Measurements from ENCODE around the gene LRIG3.

DNA sequence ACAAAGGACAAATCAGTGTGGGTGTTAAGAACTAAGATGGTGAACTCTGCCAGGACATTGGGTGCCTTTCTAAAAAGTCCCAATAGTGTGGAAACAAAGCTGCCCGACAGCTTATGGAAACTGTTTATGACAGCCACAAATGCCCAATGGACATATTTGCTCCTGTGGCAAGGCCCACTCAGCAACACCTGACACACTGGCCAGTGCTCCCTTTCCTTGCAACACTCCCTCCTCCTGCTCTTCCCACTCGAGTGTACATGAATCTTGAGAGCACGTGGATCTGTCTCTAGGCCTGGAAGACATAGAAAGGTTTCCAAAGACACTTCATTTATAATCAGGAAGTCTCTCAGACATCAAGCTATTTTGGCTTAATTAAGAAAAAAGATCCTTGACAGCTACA, 14.2 kb upstream of the LRIG3 start:
- TF ChIP-seq, protein P1, sequence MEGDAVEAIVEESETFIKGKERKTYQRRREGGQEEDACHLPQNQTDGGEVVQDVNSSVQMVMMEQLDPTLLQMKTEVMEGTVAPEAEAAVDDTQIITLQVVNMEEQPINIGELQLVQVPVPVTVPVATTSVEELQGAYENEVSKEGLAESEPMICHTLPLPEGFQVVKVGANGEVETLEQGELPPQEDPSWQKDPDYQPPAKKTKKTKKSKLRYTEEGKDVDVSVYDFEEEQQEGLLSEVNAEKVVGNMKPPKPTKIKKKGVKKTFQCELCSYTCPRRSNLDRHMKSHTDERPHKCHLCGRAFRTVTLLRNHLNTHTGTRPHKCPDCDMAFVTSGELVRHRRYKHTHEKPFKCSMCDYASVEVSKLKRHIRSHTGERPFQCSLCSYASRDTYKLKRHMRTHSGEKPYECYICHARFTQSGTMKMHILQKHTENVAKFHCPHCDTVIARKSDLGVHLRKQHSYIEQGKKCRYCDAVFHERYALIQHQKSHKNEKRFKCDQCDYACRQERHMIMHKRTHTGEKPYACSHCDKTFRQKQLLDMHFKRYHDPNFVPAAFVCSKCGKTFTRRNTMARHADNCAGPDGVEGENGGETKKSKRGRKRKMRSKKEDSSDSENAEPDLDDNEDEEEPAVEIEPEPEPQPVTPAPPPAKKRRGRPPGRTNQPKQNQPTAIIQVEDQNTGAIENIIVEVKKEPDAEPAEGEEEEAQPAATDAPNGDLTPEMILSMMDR (IDR thresholded peaks at IDR 0.05; ENCODE audit: extremely low read depth in 1 of 2, insufficient read depth in 1 of 2, low read depth in 1 of 2, low read length in 2 of 2) = no peak
- TF ChIP-seq POLR2A (IDR thresholded peaks at IDR 0.05; ENCODE audit: low read depth, low read length) (no peak), JUN (IDR thresholded peaks at IDR 0.05; ENCODE audit: borderline replicate concordance, insufficient read depth, insufficient read length, low read depth) (no peak), EZH2 (IDR thresholded peaks at IDR 0.05; ENCODE audit: borderline replicate concordance, low read depth, low read length, severe bottlenecking) (no peak), FOS (IDR thresholded peaks at IDR 0.05; ENCODE audit: borderline replicate concordance, insufficient read depth, low read length) (no peak)
- TF ChIP-seq, protein P2, sequence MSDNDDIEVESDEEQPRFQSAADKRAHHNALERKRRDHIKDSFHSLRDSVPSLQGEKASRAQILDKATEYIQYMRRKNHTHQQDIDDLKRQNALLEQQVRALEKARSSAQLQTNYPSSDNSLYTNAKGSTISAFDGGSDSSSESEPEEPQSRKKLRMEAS (IDR thresholded peaks at IDR 0.05; ENCODE audit: insufficient read depth, insufficient read length) = no peak

All from endothelial cell of umbilical vein (primary cell).